Smooth muscle cell of the coronary artery (primary cell): ENCODE results near the gene SERPINB8. TPM values are rescaled to one million over a fixed set of nuclear protein-coding genes. Genes with fewer than 3 reads are reported as not detected.

Experiments used
- total RNA-seq: library from RNA; depleted of rRNA; stranded (reverse); fragments of >200 nt; gene quantifications from 2 replicates; pipeline ENCODE4 v1.2.3, GENCODE V29; 2014; ENCODE audit warnings: low replicate concordance

SERPINB8 gene
- 6.6 and 7.4 TPM in 2 replicates for total RNA-seq

DNA sequence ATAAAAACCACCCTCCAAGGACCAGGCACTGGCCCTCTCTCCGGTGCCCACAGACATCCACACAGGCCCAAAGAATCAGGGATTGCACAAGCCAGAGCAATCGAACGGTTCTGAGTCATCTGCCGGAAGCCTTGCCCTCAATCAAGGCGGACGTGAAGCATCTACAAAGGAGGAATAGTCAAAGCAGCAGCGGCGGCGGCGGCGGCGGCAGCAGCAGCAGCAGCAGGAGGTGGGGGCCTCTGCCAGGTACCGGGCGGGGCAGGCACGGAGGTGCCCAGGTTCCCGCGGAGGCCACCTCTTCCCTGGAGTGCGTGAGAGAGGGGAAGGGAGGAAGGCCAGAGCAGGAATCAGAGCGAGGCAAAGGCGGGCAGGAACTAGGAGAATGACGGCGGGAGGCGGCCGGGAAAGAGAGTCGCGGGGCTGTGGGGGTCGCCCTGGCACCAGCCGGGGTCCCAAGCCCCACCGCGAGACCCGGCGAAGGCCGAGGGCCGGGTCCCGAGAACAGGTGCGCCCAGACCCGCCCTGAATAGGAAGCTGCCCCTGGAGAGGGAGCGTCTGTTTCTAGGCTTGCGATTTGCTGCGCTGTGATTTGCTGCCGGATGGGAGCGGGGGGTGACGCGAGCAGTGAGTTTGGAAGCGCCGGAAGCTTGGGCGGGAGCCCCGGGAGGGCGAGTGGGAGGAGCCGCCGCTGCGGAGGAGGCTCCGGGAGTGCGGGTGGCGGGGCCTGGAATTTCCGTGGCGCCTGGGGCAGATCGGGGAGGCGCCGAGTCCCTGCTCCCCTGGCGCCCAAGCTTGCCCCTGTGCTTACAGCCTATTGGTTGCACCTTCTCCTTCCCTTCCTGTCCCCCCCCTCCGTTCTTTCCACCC, at the start of gene SERPINB8:
TSS of gene SERPINB8 (plus strand) at position 140 of the 867 bp plus-strand sequence. CDS start 8,228 bp downstream, outside the sequence.

DNA sequence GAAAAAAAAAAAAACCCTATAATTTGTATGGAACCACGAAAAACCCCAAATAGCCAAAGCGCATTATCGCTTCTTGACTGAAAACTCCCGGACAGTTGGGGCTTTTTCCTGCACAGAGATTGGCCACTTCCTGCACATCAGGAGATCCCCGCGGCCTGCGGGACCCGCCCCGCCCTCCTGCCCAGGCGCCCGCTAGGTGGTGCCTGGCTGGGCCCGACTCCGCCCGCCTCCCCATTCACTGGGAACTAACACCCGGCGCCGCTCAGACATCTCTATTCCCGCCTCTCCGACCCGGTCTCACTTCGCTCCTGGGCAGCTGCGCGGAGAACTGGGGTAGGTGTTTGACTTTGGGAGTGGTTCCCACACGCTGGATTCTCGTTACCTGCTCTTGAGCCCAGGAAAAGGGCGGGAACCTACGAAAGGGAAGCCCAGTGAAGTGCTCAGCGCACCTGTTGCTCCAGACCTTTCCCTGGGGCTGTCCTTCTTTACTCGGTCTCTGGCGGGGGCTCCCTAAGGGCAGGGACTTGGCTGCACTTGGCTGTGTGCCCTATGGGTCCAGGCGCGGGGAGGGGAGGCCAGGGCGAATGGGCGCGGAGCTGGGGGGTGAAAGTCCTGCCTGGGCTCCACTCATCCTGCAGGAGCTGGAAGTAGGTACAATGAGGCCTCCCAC, 20.7 kb upstream of the SERPINB8 start, which contains the start of gene HMSD:
TSS of gene HMSD (plus strand) at position 234 of the 670 bp plus-strand sequence. CDS start 4,155 bp downstream, outside the sequence.

Other genes starting within 250 kb of the SERPINB8 start
- 4.7 TPM in 1 of 2 replicates, not detected in the other for gene SERPINB7, start 194.7 kb upstream of the SERPINB8 start, total RNA-seq
- gene SERPINB2, start 82.4 kb upstream of the SERPINB8 start, total RNA-seq = 0.23 TPM in 1 of 2 replicates, not detected in the other
- gene SERPINB10, start 62.1 kb upstream of the SERPINB8 start, total RNA-seq = not detected in 2 replicates
- not detected in 2 replicates for gene HMSD, start 20.8 kb upstream of the SERPINB8 start, total RNA-seq
- not detected in 2 replicates for gene LINC00305, start 179.0 kb downstream of the SERPINB8 start, total RNA-seq